Kidney (tissue), 14 donors: ENCODE data around the gene PDE10A. TPM values are rescaled to one million over a fixed set of nuclear protein-coding genes. Genes with fewer than 3 reads are reported as not detected.

Experiments
- DNase-seq, 5 donors: peaks; one replicate each; pipeline ENCODE4 v3.0.0-alpha.2; 2013 to 2020
- FAIRE-seq: peaks from 2 replicates; lab custom pipeline; 2012; peaks lifted over from hg19 to GRCh38; lab: Jason Lieb, UNC
- H3K27ac ChIP-seq, 2 donors: one replicate each; pipeline ENCODE4 v1.7.0; 2013; ENCODE audit warnings: low read depth in 2 of 2, low read length in 2 of 2, inconsistent platforms in 1 of 2
- H3K27me3 ChIP-seq: one replicate; pipeline ENCODE4 v1.7.1; 2013; ENCODE audit warnings: low read length, inconsistent platforms; ENCODE audit not compliant: control insufficient read depth, insufficient read depth
- H3K36me3 ChIP-seq, 3 donors: one replicate each; pipeline versions ENCODE4 v1.7.0 to v1.7.1; 2013; ENCODE audit warnings: low read length in 3 of 3, control low read depth in 1 of 3, inconsistent platforms in 1 of 3; ENCODE audit not compliant: insufficient read depth in 3 of 3, control insufficient read depth in 2 of 3
- H3K4me1 ChIP-seq, 3 donors: one replicate each; pipeline versions ENCODE4 v1.7.0 to v1.7.1; 2013; ENCODE audit warnings: low read length in 3 of 3, inconsistent platforms in 1 of 3, low read depth in 1 of 3; ENCODE audit not compliant: control insufficient read depth in 2 of 3, insufficient read depth in 2 of 3
- H3K4me3 ChIP-seq, 3 donors: one replicate each; pipeline versions ENCODE4 v1.7.0 to v1.8.1; 2013; ENCODE audit warnings: low read length in 3 of 3, control low read depth in 1 of 3, inconsistent platforms in 1 of 3
- H3K9ac ChIP-seq, 3 donors: one replicate each; pipeline versions ENCODE4 v1.7.0 to v1.7.1; 2013; ENCODE audit warnings: low read length in 3 of 3, control low read depth in 1 of 3, inconsistent platforms in 1 of 3
- H3K9me3 ChIP-seq, 3 donors: one replicate each; pipeline versions ENCODE4 v1.7.0 to v1.7.1; 2013; ENCODE audit warnings: low read length in 3 of 3, control low read depth in 1 of 3, inconsistent platforms in 1 of 3; ENCODE audit not compliant: control insufficient read depth in 2 of 3, insufficient read depth in 1 of 3
- intact Hi-C: fragments of 100-400 bp; cut with DNase I; formaldehyde crosslinking; loops from one replicate; pipeline ENCODE4 v1.11.1; 2022
- polyA plus RNA-seq: library from polyadenylated mRNA; stranded (reverse); fragments of 350-450 nt; fragmentation: Illumina TruSeq; extraction: RNeasy Lipid Tissue Mini Kit (QIAGEN cat#74804); gene quantifications from one replicate; pipeline ENCODE4 v1.2.3, GENCODE V29; 2014; ENCODE audit warnings: low read depth, low replicate concordance; ENCODE audit not compliant: insufficient read depth
- total RNA-seq: library from RNA; stranded (reverse); fragmentation: NEBNext Ultra II Directional; extraction: Animal tissue kit (Norgen Biotek cat#: 25700); gene quantifications from one replicate; pipeline ENCODE4 v1.2.1, GENCODE V29; 2021
- TF ChIP-seq, protein P1 (sequence below): IDR thresholded peaks from 3 replicates; pipeline ENCODE4 v1.5.1; 2012; ENCODE audit warnings: mild to moderate bottlenecking, moderate library complexity, borderline replicate concordance; ENCODE audit not compliant: insufficient read depth; ENCODE audit errors: extremely low read depth
- donor health status: control.
- donor health status: control.
- donor health status: control.
- donor health status: control.
- donor health status: control.
- donor health status: DM: yes; HTN: yes; CAD: no.
- donor health status: Normal renal cell carcinoma (clear cell type).

Gene PDE10A
- total and polyA plus RNA-seq, 2 donors from 2014 or later, result 4.8 to 23.1 TPM

DNA sequence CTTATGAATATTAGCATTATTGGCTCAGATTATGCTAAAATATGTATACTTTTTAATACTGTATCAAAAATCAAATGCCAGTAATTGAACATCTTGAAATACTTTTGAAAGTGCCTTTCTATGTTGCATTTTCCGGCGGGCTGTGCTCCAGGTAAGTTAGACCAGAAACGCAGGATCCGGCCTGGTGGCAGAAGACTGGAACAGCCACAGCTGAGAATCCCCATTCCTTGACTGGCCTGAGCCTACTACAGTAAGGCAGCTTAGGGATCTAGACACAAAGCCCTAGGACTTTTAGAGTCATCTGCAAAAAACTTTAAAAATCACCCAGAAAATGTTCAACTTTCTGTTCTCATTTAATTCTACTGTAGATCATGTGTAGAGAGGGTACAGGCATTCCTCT, 214.8 kb downstream of the PDE10A start:
- Histone ChIP-seq H3K4me3 (no peak overlapping the region), H3K36me3 (no peaks in the 10 kb centered on the region), H3K4me1 (no peaks in the 10 kb centered on the region), H3K27me3 (no peaks in the 10 kb centered on the region), H3K9ac (no peak overlapping the region), H3K9me3 (peaks cover 0 to 5% (median 0%) of the 10 kb centered on the region in 3 donors), H3K27ac (no peak overlapping the region)
- peak in 1 of 5 donors; percentile 29 for DNase-seq
- intact Hi-C loops, result loop anchor here (5.0 kb wide), 1 partner anchor 399 kb away; no protein-coding TSS in a partner anchor
- TF ChIP-seq, protein P1, sequence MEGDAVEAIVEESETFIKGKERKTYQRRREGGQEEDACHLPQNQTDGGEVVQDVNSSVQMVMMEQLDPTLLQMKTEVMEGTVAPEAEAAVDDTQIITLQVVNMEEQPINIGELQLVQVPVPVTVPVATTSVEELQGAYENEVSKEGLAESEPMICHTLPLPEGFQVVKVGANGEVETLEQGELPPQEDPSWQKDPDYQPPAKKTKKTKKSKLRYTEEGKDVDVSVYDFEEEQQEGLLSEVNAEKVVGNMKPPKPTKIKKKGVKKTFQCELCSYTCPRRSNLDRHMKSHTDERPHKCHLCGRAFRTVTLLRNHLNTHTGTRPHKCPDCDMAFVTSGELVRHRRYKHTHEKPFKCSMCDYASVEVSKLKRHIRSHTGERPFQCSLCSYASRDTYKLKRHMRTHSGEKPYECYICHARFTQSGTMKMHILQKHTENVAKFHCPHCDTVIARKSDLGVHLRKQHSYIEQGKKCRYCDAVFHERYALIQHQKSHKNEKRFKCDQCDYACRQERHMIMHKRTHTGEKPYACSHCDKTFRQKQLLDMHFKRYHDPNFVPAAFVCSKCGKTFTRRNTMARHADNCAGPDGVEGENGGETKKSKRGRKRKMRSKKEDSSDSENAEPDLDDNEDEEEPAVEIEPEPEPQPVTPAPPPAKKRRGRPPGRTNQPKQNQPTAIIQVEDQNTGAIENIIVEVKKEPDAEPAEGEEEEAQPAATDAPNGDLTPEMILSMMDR, result no peak
- no peak for FAIRE-seq

DNA sequence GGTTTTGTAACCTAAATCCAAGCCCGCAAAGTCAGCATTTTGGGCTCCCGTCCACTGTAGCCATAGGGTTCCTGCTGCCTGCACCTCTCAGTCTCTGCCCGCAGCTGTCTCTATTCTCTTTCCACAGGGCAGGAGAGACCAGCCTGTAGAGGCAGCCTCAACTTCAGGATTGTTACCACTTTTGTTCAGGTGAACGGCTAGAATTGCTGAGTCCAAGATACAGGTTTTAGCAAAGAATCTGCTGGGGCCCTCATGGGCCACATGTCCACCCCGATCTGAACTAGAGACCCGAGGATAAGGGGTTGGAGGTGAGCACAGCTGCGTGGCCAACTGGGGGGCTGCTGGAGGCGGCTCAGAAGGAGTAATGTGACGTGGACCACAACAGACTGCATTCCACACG, 215.9 kb downstream of the PDE10A start:
- Histone ChIP-seq H3K27me3 (no peaks in the 10 kb centered on the region), H3K4me1 (no peaks in the 10 kb centered on the region), H3K36me3 (no peaks in the 10 kb centered on the region), H3K4me3 (no peak overlapping the region), H3K27ac (no peak overlapping the region), H3K9ac (no peak overlapping the region), H3K9me3 (peaks cover 0 to 5% (median 0%) of the 10 kb centered on the region in 3 donors)
- intact Hi-C loops, result loop anchor here (5.0 kb wide), 1 partner anchor 400 kb away; no protein-coding TSS in a partner anchor
- TF ChIP-seq, protein P1, result no peak
- no peak for FAIRE-seq
- DNase-seq, result no peak

DNA sequence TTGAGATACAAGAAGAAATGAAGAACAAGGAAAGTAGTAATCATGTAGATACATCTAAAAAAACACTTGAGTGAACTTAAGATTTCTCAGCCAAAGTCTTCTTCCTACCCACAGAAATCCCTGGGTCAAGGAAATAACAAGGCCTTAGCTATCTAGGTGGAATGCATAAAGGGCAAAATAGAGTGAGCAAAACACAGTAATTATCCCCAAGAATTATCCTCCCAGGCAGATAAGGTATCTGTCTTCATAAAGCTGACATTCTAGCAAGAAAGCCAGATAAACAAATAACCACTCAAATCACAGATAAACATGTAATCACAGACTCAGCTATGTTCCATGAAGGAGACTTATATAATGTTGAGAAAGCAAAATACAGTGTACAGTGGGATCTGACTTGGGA, 216.7 kb downstream of the PDE10A start:
- DNase-seq, result no peak
- TF ChIP-seq, protein P1, result no peak
- intact Hi-C loops, result loop anchor here (5.0 kb wide), 1 partner anchor 401 kb away; no protein-coding TSS in a partner anchor
- Histone ChIP-seq H3K27ac (no peak overlapping the region), H3K27me3 (no peaks in the 10 kb centered on the region), H3K36me3 (no peaks in the 10 kb centered on the region), H3K4me1 (no peaks in the 10 kb centered on the region), H3K9me3 (peaks cover 0 to 5% (median 0%) of the 10 kb centered on the region in 3 donors), H3K4me3 (no peak overlapping the region), H3K9ac (no peak overlapping the region)
- no peak for FAIRE-seq

DNA sequence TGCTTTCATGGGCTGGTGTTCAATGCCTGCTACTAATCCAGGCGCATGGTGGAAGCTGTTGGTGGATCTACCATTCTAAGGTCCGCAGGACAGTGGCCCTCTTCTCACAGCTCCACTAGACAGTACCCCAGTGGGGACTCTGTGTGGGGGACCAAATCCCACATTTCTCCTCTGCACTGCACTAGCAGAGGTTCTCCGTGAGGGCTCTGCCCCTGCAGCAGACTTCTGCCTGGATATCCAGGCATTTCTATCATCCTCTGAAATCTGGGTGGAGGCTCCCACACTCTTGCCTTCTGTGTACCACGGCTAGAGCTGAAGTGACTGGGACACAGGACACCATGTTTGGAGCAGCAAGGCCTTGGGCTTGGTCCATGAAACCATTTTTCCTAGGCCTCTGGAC, 219.6 kb downstream of the PDE10A start:
- Histone ChIP-seq H3K9me3 (peaks cover 0 to 5% (median 0%) of the 10 kb centered on the region in 3 donors), H3K4me1 (no peaks in the 10 kb centered on the region), H3K27ac (no peak overlapping the region), H3K9ac (no peak overlapping the region), H3K4me3 (no peak overlapping the region), H3K27me3 (no peaks in the 10 kb centered on the region), H3K36me3 (no peaks in the 10 kb centered on the region)
- DNase-seq, result no peak
- TF ChIP-seq, protein P1, result no peak
- intact Hi-C loops, result no loop called here
- FAIRE-seq, result no peak
